Hepatocyte (in vitro differentiated cells): ENCODE data around the gene TRABD.

Experiments used
- EZH2 ChIP-seq: fragments of 200-600 bp; sonication (generic); IDR thresholded peaks from 2 replicates; pipeline ENCODE4 v1.6.1; 2016; ENCODE audit warnings: antibody characterized with exemption, mild to moderate bottlenecking, borderline replicate concordance
- TF ChIP-seq, protein P1 (sequence below): fragments of 200-600 bp; sonication (generic); IDR thresholded peaks from 2 replicates; pipeline ENCODE4 v1.5.1; 2016; ENCODE audit warnings: antibody characterized with exemption, mild to moderate bottlenecking; ENCODE audit not compliant: poor library complexity

GRCh38 chr22:50222508-50222907 is 36.8 kb downstream of the TRABD start:
- TF ChIP-seq EZH2 = no peak
- TF ChIP-seq, protein P1, sequence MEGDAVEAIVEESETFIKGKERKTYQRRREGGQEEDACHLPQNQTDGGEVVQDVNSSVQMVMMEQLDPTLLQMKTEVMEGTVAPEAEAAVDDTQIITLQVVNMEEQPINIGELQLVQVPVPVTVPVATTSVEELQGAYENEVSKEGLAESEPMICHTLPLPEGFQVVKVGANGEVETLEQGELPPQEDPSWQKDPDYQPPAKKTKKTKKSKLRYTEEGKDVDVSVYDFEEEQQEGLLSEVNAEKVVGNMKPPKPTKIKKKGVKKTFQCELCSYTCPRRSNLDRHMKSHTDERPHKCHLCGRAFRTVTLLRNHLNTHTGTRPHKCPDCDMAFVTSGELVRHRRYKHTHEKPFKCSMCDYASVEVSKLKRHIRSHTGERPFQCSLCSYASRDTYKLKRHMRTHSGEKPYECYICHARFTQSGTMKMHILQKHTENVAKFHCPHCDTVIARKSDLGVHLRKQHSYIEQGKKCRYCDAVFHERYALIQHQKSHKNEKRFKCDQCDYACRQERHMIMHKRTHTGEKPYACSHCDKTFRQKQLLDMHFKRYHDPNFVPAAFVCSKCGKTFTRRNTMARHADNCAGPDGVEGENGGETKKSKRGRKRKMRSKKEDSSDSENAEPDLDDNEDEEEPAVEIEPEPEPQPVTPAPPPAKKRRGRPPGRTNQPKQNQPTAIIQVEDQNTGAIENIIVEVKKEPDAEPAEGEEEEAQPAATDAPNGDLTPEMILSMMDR = no peak
